GM21447 (cell line): ENCODE data around the gene EMP2.
A peak's percentile ranks its signal among the peaks of the same experiment; 100 is the strongest.
"Not testable (repeated sequence)": the region's sequence is repeated elsewhere in the genome, so short reads cannot be mapped to it uniquely, and the experiment has no call there.

Source experiments
- ATAC-seq: cut with Tn5 transposase; IDR thresholded peaks from one replicate; pipeline ENCODE4 v1.9.1; 2021; ENCODE audit not compliant: unreplicated experiment

The EMP2 gene

GRCh38 chr16:10522966-10523365 is 57.4 kb downstream of the EMP2 start:
- ATAC-seq: no peak

GRCh38 chr16:10521681-10522274 is 58.6 kb downstream of the EMP2 start:
- no peak for ATAC-seq

- no peak for ATAC-seq
Observed at GRCh38 chr16:10520869-10521578, 59.4 kb downstream of the EMP2 start.

GRCh38 chr16:10519929-10520868 is 60.2 kb downstream of the EMP2 start:
- ATAC-seq: no peak

GRCh38 chr16:10519297-10519696 is 61.1 kb downstream of the EMP2 start:
- ATAC-seq: no peak

GRCh38 chr16:10518479-10519041 is 61.8 kb downstream of the EMP2 start:
- ATAC-seq: no peak

GRCh38 chr16:10517868-10518267 is 62.5 kb downstream of the EMP2 start:
- ATAC-seq: no peak

GRCh38 chr16:10514369-10515055 is 65.9 kb downstream of the EMP2 start:
- ATAC-seq: no peak

- no peak for ATAC-seq
Observed at GRCh38 chr16:10511829-10512228, 68.6 kb downstream of the EMP2 start.

GRCh38 chr16:10510279-10510678 is 70.1 kb downstream of the EMP2 start:
- no peak for ATAC-seq

GRCh38 chr16:10509534-10510025 is 70.8 kb downstream of the EMP2 start:
- ATAC-seq: peak; percentile 62

- ATAC-seq: not testable (repeated sequence)
Observed at GRCh38 chr16:10505286-10505685, 75.1 kb downstream of the EMP2 start.

GRCh38 chr16:10504404-10504885 is 76.0 kb downstream of the EMP2 start:
- ATAC-seq: no peak

- ATAC-seq: no peak
Observed at GRCh38 chr16:10502776-10503175, 77.6 kb downstream of the EMP2 start.

- no peak for ATAC-seq
Observed at GRCh38 chr16:10501016-10501607, 79.3 kb downstream of the EMP2 start.

GRCh38 chr16:10500582-10500981 is 79.8 kb downstream of the EMP2 start:
- ATAC-seq: no peak

- no peak for ATAC-seq
Observed at GRCh38 chr16:10497132-10498101, 83.0 kb downstream of the EMP2 start.

GRCh38 chr16:10495031-10495345 is 85.4 kb downstream of the EMP2 start:
- ATAC-seq: no peak
